ENCODE data around the gene P4HB. TPM values are rescaled to one million over a fixed set of nuclear protein-coding genes. Genes with fewer than 3 reads are reported as not detected.

Gene P4HB
- total and polyA plus RNA-seq, 12 donors: 244 to 801 (median 332) TPM

DNA sequence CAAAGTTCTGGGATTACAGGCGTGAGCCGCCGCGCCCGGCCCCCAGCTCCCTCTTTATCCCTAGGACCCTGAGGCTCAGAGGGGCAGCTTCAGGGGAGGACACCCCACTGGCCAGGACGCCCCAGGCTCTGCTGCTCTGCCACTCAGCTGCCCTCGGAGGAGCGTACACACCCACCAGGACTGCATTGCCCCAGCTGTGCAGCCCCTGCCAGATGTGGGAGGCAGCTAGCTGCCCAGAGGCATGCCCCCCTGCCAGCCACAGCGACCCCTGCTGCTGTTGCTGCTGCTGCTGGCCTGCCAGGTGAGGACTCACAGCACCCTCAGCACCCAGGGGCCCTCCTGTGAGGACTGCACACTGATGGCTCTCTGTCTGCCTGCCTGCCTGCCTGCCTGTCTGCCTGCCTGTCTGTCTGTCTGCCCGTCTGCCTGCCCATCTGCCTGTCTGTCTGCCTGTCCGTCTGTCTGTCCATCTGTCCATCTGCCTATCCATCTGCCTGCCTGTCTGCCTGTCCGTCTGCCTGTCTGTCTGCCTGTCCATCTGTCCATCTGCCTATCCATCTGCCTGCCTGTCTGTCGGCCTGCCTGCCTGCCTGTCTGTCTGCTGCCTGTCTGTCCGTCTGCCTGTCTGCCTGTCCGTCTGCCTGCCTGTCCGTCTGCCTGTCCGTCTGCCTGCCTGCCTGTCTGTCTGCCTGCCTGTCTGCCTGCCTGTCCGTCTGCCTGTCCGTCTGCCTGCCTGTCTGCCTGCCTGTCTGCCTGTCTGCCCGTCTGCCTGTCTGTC, 51.4 kb downstream of the P4HB start:
- no peak overlapping the region for H3K27ac ChIP-seq
- H3K27me3 ChIP-seq: peaks cover 19 to 74% (median 61%) of the 10 kb centered on the region in 7 donors
- H3K4me3 ChIP-seq: no peak overlapping the region
- 74 to 79% methylated on average over 20 of the region's 20 CpGs for WGBS, 2 donors
- no peaks in the 10 kb centered on the region for H3K36me3 ChIP-seq
- TF ChIP-seq, protein P1, sequence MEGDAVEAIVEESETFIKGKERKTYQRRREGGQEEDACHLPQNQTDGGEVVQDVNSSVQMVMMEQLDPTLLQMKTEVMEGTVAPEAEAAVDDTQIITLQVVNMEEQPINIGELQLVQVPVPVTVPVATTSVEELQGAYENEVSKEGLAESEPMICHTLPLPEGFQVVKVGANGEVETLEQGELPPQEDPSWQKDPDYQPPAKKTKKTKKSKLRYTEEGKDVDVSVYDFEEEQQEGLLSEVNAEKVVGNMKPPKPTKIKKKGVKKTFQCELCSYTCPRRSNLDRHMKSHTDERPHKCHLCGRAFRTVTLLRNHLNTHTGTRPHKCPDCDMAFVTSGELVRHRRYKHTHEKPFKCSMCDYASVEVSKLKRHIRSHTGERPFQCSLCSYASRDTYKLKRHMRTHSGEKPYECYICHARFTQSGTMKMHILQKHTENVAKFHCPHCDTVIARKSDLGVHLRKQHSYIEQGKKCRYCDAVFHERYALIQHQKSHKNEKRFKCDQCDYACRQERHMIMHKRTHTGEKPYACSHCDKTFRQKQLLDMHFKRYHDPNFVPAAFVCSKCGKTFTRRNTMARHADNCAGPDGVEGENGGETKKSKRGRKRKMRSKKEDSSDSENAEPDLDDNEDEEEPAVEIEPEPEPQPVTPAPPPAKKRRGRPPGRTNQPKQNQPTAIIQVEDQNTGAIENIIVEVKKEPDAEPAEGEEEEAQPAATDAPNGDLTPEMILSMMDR (IDR thresholded peaks at IDR 0.05): no peak
- intact Hi-C loops (cut with DNase I): no loop called here
- H3K4me1 ChIP-seq: peaks cover 0 to 10% (median 7%) of the 10 kb centered on the region in 9 donors
- ATAC-seq (no peak), DNase-seq (no peak)
- H3K9me3 ChIP-seq: no peaks in the 10 kb centered on the region

DNA sequence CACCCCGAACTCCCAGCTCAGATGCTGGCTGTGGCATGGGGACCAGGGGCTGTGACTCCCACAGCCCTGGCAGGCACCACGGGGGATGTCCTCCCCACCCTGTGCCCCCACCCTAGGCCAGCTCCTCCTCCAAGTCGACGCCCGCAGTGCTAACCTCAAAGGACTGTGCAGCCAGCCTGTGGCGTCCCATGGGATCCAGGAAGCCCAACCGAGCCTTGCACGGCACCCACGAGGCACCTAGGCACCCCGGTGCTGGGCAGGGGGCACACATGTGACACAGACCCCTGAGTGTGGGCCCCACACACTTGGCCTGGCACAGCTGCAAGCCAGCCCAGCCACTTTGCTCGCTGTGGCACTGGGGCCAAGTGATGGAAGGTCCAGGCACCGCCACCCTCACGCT, 52.5 kb downstream of the P4HB start:
- 66 to 75% methylated on average over 13 of the region's 13 CpGs for WGBS, 2 donors
- Histone ChIP-seq H3K27me3 (peaks cover 29 to 82% (median 73%) of the 10 kb centered on the region in 7 donors), H3K9me3 (no peaks in the 10 kb centered on the region)

DNA sequence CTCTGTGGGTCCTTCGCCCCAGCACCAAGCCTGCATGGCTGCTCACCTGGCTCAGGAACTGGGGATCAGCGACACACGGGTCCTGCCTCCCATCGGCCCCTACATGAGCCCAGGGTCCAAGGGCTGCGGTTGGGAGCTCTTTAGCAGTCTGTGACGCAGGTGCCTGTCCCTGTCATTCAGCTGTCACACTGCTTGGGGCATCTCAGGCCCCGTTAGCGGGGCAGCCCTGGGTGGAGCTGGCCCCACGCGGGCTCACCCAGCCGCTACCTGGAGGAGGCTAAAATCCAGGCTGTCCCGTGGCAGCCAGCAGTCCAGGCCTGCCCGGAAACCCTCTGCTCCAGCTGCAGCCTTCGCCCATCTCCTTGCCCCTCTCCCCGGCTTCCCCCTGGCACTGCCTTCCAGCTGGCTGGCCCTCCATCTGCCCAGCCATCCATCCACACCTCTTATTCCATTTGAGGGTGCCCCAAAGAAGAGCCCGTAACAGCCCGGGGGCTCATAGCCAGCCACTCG, 53.1 kb downstream of the P4HB start:
- H3K36me3 ChIP-seq: no peaks in the 10 kb centered on the region
- no peak overlapping the region for H3K4me3 ChIP-seq
- WGBS, 2 donors: 48 to 61% methylated on average over 18 of the region's 18 CpGs
- H3K27me3 ChIP-seq: peaks cover 33 to 87% (median 77%) of the 10 kb centered on the region in 7 donors
- TF ChIP-seq, protein P1 (IDR thresholded peaks at IDR 0.05): no peak
- H3K4me1 ChIP-seq: peaks cover 0 to 18% (median 9%) of the 10 kb centered on the region in 9 donors
- ATAC-seq (no peak), DNase-seq (no peak)
- intact Hi-C loops (cut with DNase I): no loop called here
- H3K27ac ChIP-seq: no peak overlapping the region
- H3K9me3 ChIP-seq: no peaks in the 10 kb centered on the region

More for the DNA sequence above, 52.5 kb downstream of the P4HB start:
- no peaks in the 10 kb centered on the region for H3K36me3 ChIP-seq
- H3K27ac ChIP-seq: no peak overlapping the region
- no peak overlapping the region for H3K4me3 ChIP-seq
- ATAC-seq (no peak), DNase-seq (no peak)
- TF ChIP-seq, protein P1 (IDR thresholded peaks at IDR 0.05): no peak
- peaks cover 0 to 18% (median 9%) of the 10 kb centered on the region in 9 donors for H3K4me1 ChIP-seq
- intact Hi-C loops (cut with DNase I): no loop called here

DNA sequence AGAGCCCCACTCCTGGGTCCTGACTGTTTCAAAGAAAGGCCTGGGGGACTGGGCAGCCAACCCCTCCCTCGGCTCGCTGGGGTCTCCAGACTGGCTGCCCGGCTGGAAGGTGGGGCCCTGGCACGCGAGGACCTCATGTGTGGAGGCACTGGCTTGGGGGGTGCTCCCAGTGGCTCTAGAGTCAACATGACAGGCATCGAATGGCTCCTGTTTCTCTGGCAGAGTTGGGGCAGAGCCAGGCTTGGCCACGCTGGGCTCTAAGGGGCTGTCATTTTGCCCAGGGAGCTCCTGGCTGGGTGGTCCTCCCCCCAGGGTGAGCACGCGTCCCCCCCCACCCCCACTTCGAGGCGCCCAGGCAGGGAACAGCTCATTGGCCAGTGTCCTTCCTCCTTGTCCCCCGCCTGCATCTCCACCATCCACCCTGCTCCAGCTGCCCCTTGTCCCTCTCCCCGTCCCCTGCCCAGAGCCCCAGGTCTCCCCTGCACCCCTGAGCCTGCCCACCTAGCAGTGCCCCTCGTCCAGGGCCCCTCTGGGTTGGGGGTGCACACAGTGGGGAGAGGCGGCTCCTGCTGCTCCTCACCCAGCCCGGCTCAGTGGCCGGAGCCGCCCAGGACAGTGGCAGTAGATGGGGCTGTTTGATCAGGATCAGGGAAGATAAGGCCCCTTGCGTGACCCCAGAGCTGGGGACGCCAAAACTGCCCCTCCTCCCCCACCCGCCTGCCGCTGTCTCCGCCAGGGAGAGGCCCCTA, 53.7 kb downstream of the P4HB start:
- intact Hi-C loops (cut with DNase I): no loop called here
- Histone ChIP-seq H3K4me3 (no peak overlapping the region), H3K27me3 (peaks cover 34 to 87% (median 83%) of the 10 kb centered on the region in 7 donors), H3K27ac (no peak overlapping the region), H3K4me1 (peaks cover 0 to 18% (median 9%) of the 10 kb centered on the region in 9 donors), H3K36me3 (no peaks in the 10 kb centered on the region), H3K9me3 (no peaks in the 10 kb centered on the region)
- WGBS, 2 donors: 27 to 28% methylated on average over 23 of the region's 23 CpGs
- DNase-seq (no peak), ATAC-seq (peak in 2 of 8 donors; percentile 6 to 7)
- TF ChIP-seq, protein P1 (IDR thresholded peaks at IDR 0.05): no peak

Measured in heart right ventricle (tissue), 16 donors.